ENCODE results near the gene NUDT9. TPM values are rescaled to one million over a fixed set of nuclear protein-coding genes. Genes with fewer than 3 reads are reported as not detected.

NUDT9 gene
- total RNA-seq, 6 donors from 2014 or later: 11.5 to 44.8 (median 31.0) TPM

DNA sequence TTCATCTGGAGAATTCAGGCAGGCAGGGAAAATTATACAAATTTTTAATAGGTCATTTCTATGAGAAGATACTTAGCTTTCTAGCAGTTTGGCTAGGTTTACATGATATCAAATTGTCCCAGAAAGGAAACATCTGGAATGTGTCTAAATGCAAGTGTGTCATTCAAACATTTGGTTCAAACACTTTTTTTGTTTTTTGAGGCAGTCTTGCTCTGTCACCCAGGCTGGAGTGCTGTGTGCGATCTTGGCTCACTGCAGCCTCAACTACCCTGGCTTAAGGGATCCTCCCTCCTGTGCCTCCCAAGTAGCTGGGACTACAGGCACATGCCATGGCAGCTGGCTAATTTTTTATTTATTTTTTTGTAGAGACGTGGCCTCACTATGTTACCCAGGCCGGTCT lies 75.2 kb downstream of the NUDT9 start:
- 80 to 92% methylated on average over 3 of the region's 3 CpGs for WGBS, 2 donors
- TF ChIP-seq, protein P1, sequence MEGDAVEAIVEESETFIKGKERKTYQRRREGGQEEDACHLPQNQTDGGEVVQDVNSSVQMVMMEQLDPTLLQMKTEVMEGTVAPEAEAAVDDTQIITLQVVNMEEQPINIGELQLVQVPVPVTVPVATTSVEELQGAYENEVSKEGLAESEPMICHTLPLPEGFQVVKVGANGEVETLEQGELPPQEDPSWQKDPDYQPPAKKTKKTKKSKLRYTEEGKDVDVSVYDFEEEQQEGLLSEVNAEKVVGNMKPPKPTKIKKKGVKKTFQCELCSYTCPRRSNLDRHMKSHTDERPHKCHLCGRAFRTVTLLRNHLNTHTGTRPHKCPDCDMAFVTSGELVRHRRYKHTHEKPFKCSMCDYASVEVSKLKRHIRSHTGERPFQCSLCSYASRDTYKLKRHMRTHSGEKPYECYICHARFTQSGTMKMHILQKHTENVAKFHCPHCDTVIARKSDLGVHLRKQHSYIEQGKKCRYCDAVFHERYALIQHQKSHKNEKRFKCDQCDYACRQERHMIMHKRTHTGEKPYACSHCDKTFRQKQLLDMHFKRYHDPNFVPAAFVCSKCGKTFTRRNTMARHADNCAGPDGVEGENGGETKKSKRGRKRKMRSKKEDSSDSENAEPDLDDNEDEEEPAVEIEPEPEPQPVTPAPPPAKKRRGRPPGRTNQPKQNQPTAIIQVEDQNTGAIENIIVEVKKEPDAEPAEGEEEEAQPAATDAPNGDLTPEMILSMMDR (IDR thresholded peaks at IDR 0.05): no peak
- TF ChIP-seq POLR2A (IDR thresholded peaks at IDR 0.05): no peak
- TF ChIP-seq POLR2AphosphoS5 (IDR thresholded peaks at IDR 0.05): no peak
- Histone ChIP-seq H3K36me3 (peaks cover 0 to 42% (median 2%) of the 10 kb centered on the region in 4 donors), H3K9me3 (no peaks in the 10 kb centered on the region), H3K27ac (peak overlapping the region in 3 of 4 donors; percentile 2 to 32 (median 16)), H3K4me1 (peaks cover 0 to 18% (median 13%) of the 10 kb centered on the region in 4 donors), H3K27me3 (no peaks in the 10 kb centered on the region), H3K4me3 (no peak overlapping the region)
- ATAC-seq (ENCODE audit: low FRiP score in 2 of 2) (peak in 1 of 2 donors; percentile 30), DNase-seq (no peak)

- ATAC-seq (ENCODE audit: low FRiP score in 2 of 2): peak in 1 of 2 donors; percentile 63
- no peak overlapping the region for H3K4me3 ChIP-seq
- TF ChIP-seq, protein P1 (IDR thresholded peaks at IDR 0.05): no peak
- DNase-seq: no peak
- peaks cover 0 to 16% (median 8%) of the 10 kb centered on the region in 4 donors for H3K4me1 ChIP-seq
- H3K27me3 ChIP-seq: no peaks in the 10 kb centered on the region
- H3K9me3 ChIP-seq: no peaks in the 10 kb centered on the region
- peak overlapping the region in 1 of 4 donors; percentile 22 for H3K27ac ChIP-seq
- WGBS, 2 donors: 38 to 45% methylated on average over 5 of the region's 5 CpGs
- peaks cover 0 to 33% (median 0%) of the 10 kb centered on the region in 4 donors for H3K36me3 ChIP-seq
These were observed 76.1 kb downstream of the NUDT9 start for GRCh38 chr4:87498446-87498900.

- H3K27me3 ChIP-seq: no peaks in the 10 kb centered on the region
- H3K27ac ChIP-seq: no peak overlapping the region
- H3K4me1 ChIP-seq: peaks cover 0 to 15% (median 8%) of the 10 kb centered on the region in 4 donors
- H3K4me3 ChIP-seq: no peak overlapping the region
- no peak for DNase-seq
- peaks cover 0 to 22% (median 0%) of the 10 kb centered on the region in 4 donors for H3K36me3 ChIP-seq
- H3K9me3 ChIP-seq: no peaks in the 10 kb centered on the region
- WGBS, 2 donors: 85 to 87% methylated on average over 7 of the region's 7 CpGs
- TF ChIP-seq POLR2A (IDR thresholded peaks at IDR 0.05) (no peak), POLR2AphosphoS5 (IDR thresholded peaks at IDR 0.05) (no peak), EP300 (IDR thresholded peaks at IDR 0.05) (no peak)
- TF ChIP-seq, protein P1 (IDR thresholded peaks at IDR 0.05): no peak
- no peak for ATAC-seq (ENCODE audit: low FRiP score in 2 of 2)
These were observed 77.2 kb downstream of the NUDT9 start for GRCh38 chr4:87499403-87500091.

DNA sequence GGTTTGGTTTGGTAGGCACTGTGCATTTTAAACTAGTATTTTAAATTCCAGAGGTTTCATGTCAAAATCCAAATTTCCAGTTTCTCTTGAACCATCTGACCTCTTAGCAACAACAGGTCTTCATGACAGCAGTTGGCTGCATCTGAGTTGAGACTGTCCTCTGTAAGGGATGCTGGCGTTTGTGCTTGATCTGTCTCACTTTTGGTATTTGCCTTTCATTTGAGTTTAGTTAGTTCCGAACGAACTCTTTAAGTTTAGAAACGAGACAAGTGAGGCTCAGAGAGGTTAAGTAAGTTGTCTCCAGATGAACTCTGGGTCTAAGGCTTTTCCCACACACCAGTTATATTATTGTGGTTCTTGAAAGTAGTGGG lies 77.7 kb downstream of the NUDT9 start:
- Histone ChIP-seq H3K36me3 (peaks cover 0 to 17% (median 0%) of the 10 kb centered on the region in 4 donors), H3K4me3 (no peak overlapping the region), H3K27ac (no peak overlapping the region), H3K27me3 (no peaks in the 10 kb centered on the region), H3K9me3 (no peaks in the 10 kb centered on the region), H3K4me1 (peaks cover 0 to 15% (median 8%) of the 10 kb centered on the region in 4 donors)
- no peak for ATAC-seq (ENCODE audit: low FRiP score in 2 of 2)
- TF ChIP-seq EP300 (IDR thresholded peaks at IDR 0.05) (no peak), POLR2A (IDR thresholded peaks at IDR 0.05) (no peak), POLR2AphosphoS5 (IDR thresholded peaks at IDR 0.05) (no peak)
- DNase-seq: no peak
- WGBS, 2 donors: 52 to 86% methylated on average over 4 of the region's 4 CpGs

DNA sequence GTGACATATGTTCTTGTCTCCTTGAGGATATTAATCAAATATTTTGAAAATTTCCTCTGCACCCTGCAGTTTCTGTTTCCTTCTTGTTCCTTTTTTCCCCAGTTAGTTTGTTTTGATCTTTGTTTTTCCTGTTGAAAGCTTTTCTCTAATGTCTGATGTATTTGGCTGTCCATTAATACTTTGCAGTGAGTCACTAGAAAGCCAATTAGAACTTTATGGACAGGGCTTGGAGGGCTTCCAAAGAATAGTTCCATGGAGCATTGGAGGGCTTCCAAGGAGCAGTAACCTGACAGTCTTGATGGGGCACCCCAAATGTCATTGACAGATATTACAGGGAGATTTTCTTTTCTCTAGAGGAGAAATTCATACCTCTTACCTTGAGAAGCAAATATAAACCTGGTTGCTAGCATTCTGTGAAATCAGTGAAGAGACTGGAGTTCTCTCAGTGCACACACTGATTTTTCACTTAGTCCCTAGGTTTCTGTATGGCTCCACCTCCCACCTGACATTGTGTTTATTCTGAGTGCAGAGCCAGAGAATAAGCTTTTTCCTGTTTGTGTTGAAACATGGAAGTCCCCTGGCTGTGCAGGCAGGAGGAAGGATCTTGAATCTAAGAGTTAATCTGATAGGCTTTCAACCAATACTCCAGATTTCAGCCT lies 80.3 kb downstream of the NUDT9 start:
- DNase-seq: no peak

More for the DNA sequence above, 80.3 kb downstream of the NUDT9 start:
- Histone ChIP-seq H3K36me3 (no peaks in the 10 kb centered on the region), H3K9me3 (no peaks in the 10 kb centered on the region), H3K4me3 (no peak overlapping the region), H3K4me1 (peaks cover 0 to 17% (median 8%) of the 10 kb centered on the region in 4 donors), H3K27ac (peak overlapping the region in 3 of 4 donors; percentile 1 to 51 (median 45)), H3K27me3 (no peaks in the 10 kb centered on the region)
- ATAC-seq (ENCODE audit: low FRiP score in 2 of 2): no peak
- TF ChIP-seq POLR2AphosphoS5 (IDR thresholded peaks at IDR 0.05): peak in 1 of 2 donors; percentile 43
- TF ChIP-seq, protein P1 (IDR thresholded peaks at IDR 0.05): no peak
